HepG2 (cell line): ENCODE measurements around the gene DNAJC13. TPM values are rescaled to one million over a fixed set of nuclear protein-coding genes. Genes with fewer than 3 reads are reported as not detected.

ENCODE experiments used
- ATAC-seq: fragments of 200-7000 bp; cut with Tn5 transposase; 3 replicates; pipeline ENCODE4 v1.9.1; 2020; ENCODE audit warnings: mild to moderate bottlenecking, moderate library complexity
- BruUV-seq: library from RNA; stranded (reverse); fragments of 400-500 nt; replicated peaks from 2 replicates; lab custom pipeline; 2021; lab: Mats Ljungman, UMichigan
- CTCF ChIA-PET: fragments of 300-600 bp; formaldehyde crosslinking; extraction: SDS; loops from one replicate; lab custom pipeline; 2021; ENCODE audit warnings: low total read pairs, inconsistent platforms, low intra/inter-chr PET ratio; lab: Yijun Ruan, JAX
- POLR2A ChIA-PET: fragments of 350-600 bp; sonication (Branson Sonifier 250); formaldehyde crosslinking; loops from one replicate; lab custom pipeline; 2020; ENCODE audit warnings: antibody characterized with exemption, inconsistent platforms; lab: Yijun Ruan, JAX
- DNase-seq: peaks from one replicate; pipeline ENCODE4 v3.0.0-alpha.2; 2015; ENCODE audit warnings: low spot score
- FAIRE-seq: peaks from 3 replicates; lab custom pipeline; 2011; peaks lifted over from hg19 to GRCh38; lab: Jason Lieb, UNC
- H2AFZ ChIP-seq: one replicate; pipeline ENCODE4 v1.6.1; 2011; ENCODE audit warnings: low read length, inconsistent platforms
- H3K27ac ChIP-seq: fragments of 300-600 bp; 3 replicates; pipeline ENCODE4 v1.8.0; 2011; ENCODE audit warnings: mixed run types, mild to moderate bottlenecking, mixed read lengths, low read length, inconsistent platforms; ENCODE audit not compliant: insufficient read depth; ENCODE audit errors: extremely low read length
- H3K27me3 ChIP-seq, 2 experiments: fragments of 200-600 bp in 1 of 2; 2 replicates in 1 of 2; 3 replicates in 1 of 2; pipeline versions ENCODE4 v1.6.0 to v1.8.0; 2011; ENCODE audit warnings: low read length in 2 of 2, mild to moderate bottlenecking in 2 of 2, moderate library complexity in 2 of 2, inconsistent platforms in 1 of 2; ENCODE audit not compliant: insufficient read depth in 2 of 2, control insufficient read depth in 1 of 2
- H3K36me3 ChIP-seq, 2 experiments: fragments of 200-600 bp in 1 of 2; replicated peaks in 1 of 2; 2 replicates in 1 of 2; 3 replicates in 1 of 2; pipeline versions ENCODE4 v1.5.1 to v1.8.0; 2011; ENCODE audit warnings: low read length in 2 of 2, inconsistent platforms in 1 of 2; ENCODE audit not compliant: insufficient read depth in 2 of 2, control insufficient read depth in 1 of 2
- H3K4me1 ChIP-seq: 2 replicates; pipeline ENCODE4 v1.5.1; 2012; ENCODE audit warnings: low read length, inconsistent platforms; ENCODE audit not compliant: insufficient read depth
- H3K4me2 ChIP-seq: 2 replicates; pipeline ENCODE4 v1.6.0; 2011; ENCODE audit warnings: low read depth, low read length, inconsistent platforms
- H3K4me3 ChIP-seq, 3 experiments: fragments of 200-600 bp in 1 of 3; sonication (generic), shearing (Covaris generic) in 1 of 3; replicated peaks in 1 of 3; 2 replicates each; pipeline ENCODE4 v1.5.1; 2011 to 2016; ENCODE audit warnings: low read length in 3 of 3, inconsistent platforms in 2 of 3, low read depth in 2 of 3, mild to moderate bottlenecking in 2 of 3, control low read depth in 1 of 3, mixed read lengths in 1 of 3; ENCODE audit not compliant: insufficient read depth in 1 of 3
- H3K79me2 ChIP-seq: one replicate; pipeline ENCODE4 v1.6.1; 2011; ENCODE audit warnings: low read length, inconsistent platforms; ENCODE audit not compliant: insufficient read depth
- H3K9ac ChIP-seq: 2 replicates; pipeline ENCODE4 v1.6.0; 2011; ENCODE audit warnings: mild to moderate bottlenecking, low read depth, low read length, inconsistent platforms; ENCODE audit not compliant: insufficient read depth
- H3K9me3 ChIP-seq: 2 replicates; pipeline ENCODE4 v1.5.1; 2012; ENCODE audit warnings: mild to moderate bottlenecking, low read length
- H4K20me1 ChIP-seq: 2 replicates; pipeline ENCODE4 v1.6.0; 2011; ENCODE audit warnings: inconsistent platforms, mild to moderate bottlenecking, low read length, moderate library complexity; ENCODE audit not compliant: insufficient read depth
- CEBPB ChIP-seq: IDR thresholded peaks from 2 replicates; pipeline ENCODE4 v1.6.1; 2011; ENCODE audit warnings: low read depth, low read length, improper control_type of control experiment, borderline replicate concordance
- KLF12 ChIP-seq: sonication (generic); formaldehyde crosslinking; IDR thresholded peaks from 2 replicates; pipeline ENCODE4 v1.4.0; 2020; ENCODE audit warnings: missing genetic modification reagents, borderline replicate concordance
- PRDM15 ChIP-seq: sonication (generic); formaldehyde crosslinking; IDR thresholded peaks from 2 replicates; pipeline ENCODE4 v1.4.0; 2020; ENCODE audit warnings: missing genetic modification reagents
- REPIN1 ChIP-seq: sonication (generic); formaldehyde crosslinking; IDR thresholded peaks from 2 replicates; pipeline ENCODE4 v1.8.0; 2022; ENCODE audit warnings: missing genetic modification reagents, low read depth, mild to moderate bottlenecking, borderline replicate concordance
- WGBS: methylation state at CpG from one replicate; pipeline ENCODE4 v1.1.6; 2017; ENCODE audit warnings: low lambda C conversion rate; 5-methylcytosine and 5-hydroxymethylcytosine counted together
- in situ Hi-C: cut with HindIII; loops from 2 replicates; pipeline ENCODE4 v1.10.0; 2017; ENCODE audit warnings: low pct_unique_long_range_greater_than_20kb; ENCODE audit not compliant: extremely low pct_ligation_motif_present
- intact Hi-C: fragments of 100-400 bp; cut with micrococcal nuclease; formaldehyde crosslinking; loops from one replicate; pipeline ENCODE4 v1.10.0; 2022; ENCODE audit not compliant: unreplicated experiment
- polyA plus RNA-seq, 8 experiments: library from polyadenylated mRNA; depleted of rRNA in 3 of 8; stranded (reverse) in 7 of 8; unstranded in 1 of 8; fragments of >200 nt; fragmentation: Illumina TruSeq in 4 of 8; extraction: Trizol in 4 of 8; gene quantifications; 2 replicates each; pipeline versions ENCODE4 v1.2.1 to v1.2.3, GENCODE V29; 2011 to 2016; ENCODE audit warnings: low read depth in 4 of 8, missing spikeins in 1 of 8, mixed read lengths in 1 of 8; ENCODE audit not compliant: insufficient read depth in 1 of 8
- total RNA-seq, 5 experiments: library from RNA; depleted of rRNA; stranded (reverse); fragments of >200 nt; fragmentation: Illumina TruSeq; extraction: Trizol; gene quantifications; 2 replicates each; pipeline ENCODE4 v1.2.3, GENCODE V29; 2016; ENCODE audit warnings: low read depth in 1 of 5
- TF ChIP-seq, protein P1 (sequence below): sonication (generic); formaldehyde crosslinking; IDR thresholded peaks from 2 replicates; pipeline ENCODE4 v1.4.0; 2020; ENCODE audit warnings: missing genetic modification reagents

Gene DNAJC13
- total and polyA plus RNA-seq, 2 of the 13 experiments (the other 11 are each of a cell fraction or from before 2014, with no cell fraction given): 9.1 to 26.2 TPM

GRCh38 chr3:132513057-132513456 is 95.8 kb downstream of the DNAJC13 start:
- Histone ChIP-seq H3K4me1 (no peaks in the 10 kb centered on the region), H3K4me2 (no peak overlapping the region), H2AFZ (no peak overlapping the region), H3K36me3 (peaks cover 4 to 34% of the 10 kb centered on the region in 2 experiments; a peak in 4 of 5 replicates), H3K9ac (no peak overlapping the region), H3K4me3 (no peak overlapping the region), H3K27me3 (no peaks in the 10 kb centered on the region), H4K20me1 (no peaks in the 10 kb centered on the region), H3K79me2 (no peaks in the 10 kb centered on the region), H3K27ac (no peak overlapping the region)
- POLR2A ChIA-PET: no interaction called here
- no peak for FAIRE-seq
- WGBS: 95% methylated on average over 5 of the region's 5 CpGs
- intact Hi-C loops: no loop called here
- no TSS peak for BruUV-seq
- ATAC-seq: no peak
- DNase-seq: no peak
- TF ChIP-seq REPIN1 (CRISPR knock-in tag) (no peak), CEBPB (peak; percentile 68)
- TF ChIP-seq, all 625 proteins: peak for 1
- in situ Hi-C loops: no loop called here
- H3K9me3 ChIP-seq: no peaks in the 10 kb centered on the region
- CTCF ChIA-PET: no interaction called here

GRCh38 chr3:132517311-132517710 is 100.0 kb downstream of the DNAJC13 start:
- BruUV-seq: no TSS peak
- Histone ChIP-seq H3K27ac (no peak overlapping the region), H3K79me2 (no peaks in the 10 kb centered on the region), H3K27me3 (no peaks in the 10 kb centered on the region), H2AFZ (no peak overlapping the region), H3K4me1 (no peaks in the 10 kb centered on the region), H3K4me2 (no peak overlapping the region), H3K36me3 (peaks cover 4 to 18% of the 10 kb centered on the region in 2 experiments; a peak in 4 of 5 replicates), H3K9me3 (no peaks in the 10 kb centered on the region), H3K4me3 (no peak overlapping the region), H4K20me1 (no peaks in the 10 kb centered on the region), H3K9ac (no peak overlapping the region)
- DNase-seq (no peak), FAIRE-seq (no peak), ATAC-seq (no peak)
- intact Hi-C loops: no loop called here
- ChIA-PET CTCF (interaction anchor here (1.1 kb wide), 1 partner anchor 19 kb away, joined by 3 read pairs; no protein-coding TSS in a partner anchor), POLR2A (no interaction called here)
- in situ Hi-C loops: no loop called here
- WGBS: 100% methylated on average over 2 of the region's 2 CpGs
- no peak for TF ChIP-seq PRDM15 (CRISPR knock-in tag)
- TF ChIP-seq KLF12 (CRISPR knock-in tag): no peak
- TF ChIP-seq, protein P1, sequence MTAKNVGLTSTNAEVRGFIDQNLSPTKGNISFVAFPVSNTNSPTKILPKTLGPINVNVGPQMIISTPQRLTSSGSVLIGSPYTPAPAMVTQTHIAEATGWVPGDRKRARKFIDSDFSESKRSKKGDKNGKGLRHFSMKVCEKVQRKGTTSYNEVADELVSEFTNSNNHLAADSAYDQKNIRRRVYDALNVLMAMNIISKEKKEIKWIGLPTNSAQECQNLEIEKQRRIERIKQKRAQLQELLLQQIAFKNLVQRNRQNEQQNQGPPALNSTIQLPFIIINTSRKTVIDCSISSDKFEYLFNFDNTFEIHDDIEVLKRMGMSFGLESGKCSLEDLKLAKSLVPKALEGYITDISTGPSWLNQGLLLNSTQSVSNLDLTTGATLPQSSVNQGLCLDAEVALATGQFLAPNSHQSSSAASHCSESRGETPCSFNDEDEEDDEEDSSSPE (CRISPR knock-in tag): no peak
